ENCODE measurements around the gene NT5M.

The NT5M gene

GRCh38 chr17:17343896-17344506 is 40.8 kb downstream of the NT5M start:
- DNase-seq = no peak

- no peak for DNase-seq
These were observed 41.5 kb downstream of the NT5M start for GRCh38 chr17:17344507-17345293.

DNA sequence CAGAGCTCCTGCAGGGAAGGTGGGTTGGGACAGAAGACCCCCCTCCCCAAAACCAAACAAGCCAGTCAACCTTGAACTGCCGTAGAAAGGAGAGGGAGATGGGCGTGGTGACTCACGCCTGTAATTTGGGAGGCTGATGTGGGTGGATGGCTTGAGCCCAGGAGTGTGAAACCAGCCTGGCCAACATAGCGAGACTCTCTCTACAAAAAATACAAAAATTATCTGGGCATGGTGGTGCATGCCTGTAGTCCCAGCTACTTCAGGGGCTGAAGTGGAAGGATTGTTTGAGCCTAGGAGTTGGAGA is 42.1 kb downstream of the NT5M start:
- DNase-seq = no peak

GRCh38 chr17:17345686-17346427 is 42.7 kb downstream of the NT5M start:
- no peak for DNase-seq

GRCh38 chr17:17346428-17347233 is 43.5 kb downstream of the NT5M start:
- no peak for DNase-seq

DNA sequence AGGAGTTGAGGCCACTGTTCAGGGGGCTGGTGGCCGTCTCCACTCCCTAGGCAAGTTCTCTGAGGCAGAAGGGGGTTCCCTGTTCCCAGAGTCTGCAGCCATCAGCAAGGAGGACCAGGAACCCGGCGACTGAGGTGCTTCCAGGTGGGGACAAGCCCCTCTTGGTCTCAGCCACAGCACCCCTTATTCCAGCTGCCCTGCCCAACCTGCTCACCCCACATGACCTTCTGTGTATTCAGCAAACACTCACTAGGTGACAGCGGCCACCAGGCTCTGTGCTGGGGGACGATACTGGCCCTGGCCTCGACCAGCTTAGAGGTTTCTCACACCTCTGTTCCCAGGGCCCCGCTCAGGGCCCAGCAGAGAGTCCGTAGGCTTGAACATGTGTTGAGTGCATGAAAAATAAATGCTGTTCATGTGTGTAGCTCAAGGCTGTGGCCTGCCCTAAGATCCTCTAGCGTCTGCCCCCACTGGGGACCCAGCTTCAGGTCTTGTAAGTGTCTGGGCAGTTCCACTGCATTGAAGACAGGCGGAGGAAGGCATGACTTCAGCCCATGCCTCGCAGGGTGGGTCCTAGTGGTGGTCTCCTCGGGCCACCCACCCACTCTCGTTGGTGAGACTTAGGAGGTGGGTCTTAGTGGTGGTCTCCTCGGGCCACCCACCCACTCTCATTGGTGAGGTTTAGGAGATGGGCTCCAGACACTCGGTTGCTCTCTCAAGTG is 44.2 kb downstream of the NT5M start:
- DNase-seq = no peak

DNA sequence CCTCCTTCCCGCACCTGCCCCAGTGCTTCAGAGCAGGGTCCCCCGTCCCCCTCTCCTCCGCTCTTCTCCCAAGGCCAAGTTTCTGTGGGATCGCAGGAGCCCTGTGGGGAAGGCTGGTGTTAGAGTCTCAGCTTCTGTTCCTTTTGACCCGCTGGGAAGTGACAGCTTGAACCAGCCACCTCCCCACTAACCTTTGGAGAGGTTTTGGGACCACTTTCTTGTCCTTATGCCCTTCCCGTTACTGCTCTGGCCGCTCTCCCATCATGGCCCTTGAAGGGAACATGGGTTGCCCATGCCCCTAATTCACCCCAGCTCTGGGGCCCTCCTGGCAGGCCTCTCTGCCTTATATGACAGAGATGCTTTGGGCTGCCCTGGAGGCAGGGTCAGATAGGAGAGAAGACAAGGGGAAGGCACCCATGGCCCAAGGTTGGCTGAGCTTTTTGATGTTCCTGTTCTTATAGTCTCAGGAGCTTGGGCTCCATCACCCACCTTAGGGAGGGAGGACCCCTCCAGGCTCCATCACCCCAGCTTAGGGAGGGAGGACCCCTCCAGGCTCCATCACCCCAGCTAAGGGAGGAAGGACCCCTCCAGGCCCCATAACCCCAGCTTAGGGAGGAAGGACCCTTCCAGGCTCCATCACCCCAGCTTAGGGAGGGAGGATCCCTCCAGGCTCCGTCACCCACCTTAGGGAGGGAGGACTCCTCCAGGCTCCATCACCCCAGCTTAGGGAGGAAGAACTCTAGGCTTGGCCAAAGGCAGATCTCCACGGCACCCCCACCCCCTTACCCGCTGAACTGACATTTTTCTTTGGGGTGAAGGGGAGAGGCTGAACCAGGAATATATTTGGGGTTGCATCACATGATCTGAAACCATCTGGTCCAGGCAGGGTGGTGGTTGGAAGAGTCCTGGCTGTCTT is 45.0 kb downstream of the NT5M start:
- DNase-seq = no peak

DNA sequence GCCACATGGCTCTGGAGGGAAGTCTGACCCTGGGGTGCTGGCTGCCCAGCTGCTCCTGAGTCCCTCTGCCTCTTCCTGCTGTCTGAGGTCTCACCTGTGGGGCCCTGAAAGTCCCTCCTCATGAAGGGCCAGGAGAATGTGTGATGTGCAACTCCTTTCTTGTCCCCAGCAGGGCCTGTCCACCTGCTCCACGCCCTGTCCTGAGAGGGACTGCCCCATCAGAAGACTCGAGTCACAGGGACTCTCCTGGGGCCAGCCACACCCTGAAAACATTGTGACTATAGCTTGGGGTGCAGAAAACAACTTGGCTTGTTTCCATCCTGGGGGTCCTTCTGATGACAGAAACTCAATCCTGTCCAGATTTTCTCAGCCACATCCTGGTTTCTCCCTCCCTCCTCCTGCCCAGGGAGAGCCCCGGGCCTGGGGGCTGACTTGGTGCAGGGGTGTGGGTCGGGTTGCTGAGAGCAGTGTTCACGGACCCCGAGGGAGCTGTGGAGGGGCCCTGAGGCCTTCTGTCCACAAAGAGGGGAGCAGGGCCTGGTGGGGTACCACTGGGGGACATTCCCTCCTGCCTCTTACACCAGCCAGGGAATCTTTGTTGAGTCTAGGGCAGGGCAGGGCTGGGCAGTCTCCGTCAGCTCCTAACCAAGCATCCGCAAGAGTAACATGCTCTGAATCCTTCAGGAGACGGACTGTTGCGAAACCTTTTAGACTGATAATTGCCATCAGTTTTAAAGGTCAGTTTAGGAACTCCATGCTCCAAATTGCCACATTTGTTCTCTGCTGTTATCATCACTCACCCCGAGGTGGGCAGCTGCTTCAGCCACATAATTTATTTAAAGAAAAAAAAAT is 45.9 kb downstream of the NT5M start:
- peak; percentile 20 for DNase-seq

DNA sequence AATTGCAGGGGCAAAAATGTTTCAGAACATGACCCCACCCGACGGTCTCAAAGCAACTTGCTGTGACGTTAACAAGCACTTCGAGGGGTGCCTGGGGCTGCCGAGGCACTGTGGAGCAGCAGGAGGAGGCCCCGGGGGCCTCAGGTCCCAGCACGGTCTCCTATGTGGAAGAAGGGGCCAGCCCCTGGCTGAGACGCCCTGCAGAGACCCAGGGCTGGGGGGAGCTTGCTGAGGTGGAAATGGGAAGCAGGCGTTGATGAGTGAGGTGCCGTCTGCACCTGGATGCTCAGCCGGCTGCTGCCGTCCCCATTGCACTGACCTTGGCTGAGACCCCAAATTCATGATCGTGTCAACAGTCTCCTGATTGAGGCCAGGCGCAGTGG is 46.5 kb downstream of the NT5M start:
- DNase-seq = no peak

GRCh38 chr17:17350491-17351355 is 47.5 kb downstream of the NT5M start:
- DNase-seq = no peak

DNA sequence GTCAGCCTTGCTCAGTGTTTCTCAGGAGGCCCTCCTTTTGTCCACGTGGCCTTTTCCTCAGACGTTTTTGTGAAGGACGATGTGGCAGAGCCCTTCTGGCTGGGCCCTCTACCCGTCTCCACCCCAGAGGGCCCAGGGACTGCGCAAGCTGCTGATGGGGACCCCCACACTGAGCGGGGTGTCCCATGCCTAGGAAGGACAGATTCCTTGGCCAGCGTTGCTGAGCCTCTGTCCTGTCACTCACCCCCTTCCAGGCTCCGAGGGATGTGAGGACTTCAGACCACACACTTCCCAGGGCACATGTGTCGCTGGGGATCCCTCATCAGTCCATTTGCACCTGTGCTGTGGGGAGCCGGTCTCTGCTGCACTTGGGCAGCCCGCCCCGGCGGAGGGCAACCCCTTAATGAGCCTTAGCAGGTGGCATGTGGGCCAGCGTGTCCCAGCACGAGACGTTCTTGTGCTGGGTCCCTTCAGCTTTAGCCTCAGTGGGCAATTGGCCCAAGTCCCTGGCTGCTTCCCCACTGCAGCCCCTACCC is 48.3 kb downstream of the NT5M start:
- no peak for DNase-seq

- DNase-seq = no peak
These were observed 49.0 kb downstream of the NT5M start for GRCh38 chr17:17351901-17352781.

GRCh38 chr17:17352836-17353624 is 49.9 kb downstream of the NT5M start:
- DNase-seq = no peak

- DNase-seq = no peak
These were observed 50.7 kb downstream of the NT5M start for GRCh38 chr17:17353625-17354484.

DNA sequence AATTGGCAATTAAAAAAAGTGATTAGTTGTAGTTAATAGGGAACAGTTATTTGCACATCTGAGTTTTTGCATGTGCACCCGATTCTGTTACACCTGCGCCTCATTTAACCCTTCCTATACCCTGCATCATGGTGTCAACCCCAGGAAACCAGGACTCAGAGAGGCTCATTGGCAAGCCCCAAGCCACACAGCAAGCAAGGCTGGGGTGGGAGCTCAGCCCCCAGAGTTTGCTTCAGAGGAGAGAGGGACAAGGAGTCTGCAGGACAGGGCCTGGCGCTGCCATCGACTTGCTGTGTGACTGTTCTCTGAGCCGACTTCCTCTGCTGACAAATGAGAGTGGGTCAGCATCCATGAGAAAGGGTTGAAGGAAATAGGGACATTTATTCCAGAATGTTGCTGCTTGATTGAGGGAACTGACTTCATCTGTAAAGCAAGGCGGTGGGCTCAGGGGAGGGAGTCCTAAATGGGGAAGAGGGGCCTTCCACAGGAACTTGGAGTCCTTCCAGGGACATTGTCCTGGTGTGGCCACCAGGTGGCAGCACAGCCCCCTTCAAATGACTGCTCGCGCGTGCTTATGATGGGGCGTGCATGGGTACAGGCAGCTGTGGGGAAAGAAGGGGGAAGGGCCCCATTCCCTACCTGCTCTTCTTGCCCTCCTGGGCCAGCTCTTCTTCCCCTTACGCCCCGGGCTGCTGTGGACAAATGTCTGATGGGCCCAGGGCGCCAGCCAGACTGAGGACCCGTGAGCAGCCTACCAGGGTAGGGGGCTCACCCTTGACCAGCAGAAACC is 51.6 kb downstream of the NT5M start:
- peak; percentile 19 for DNase-seq
